K562 (cell line): Measurements from ENCODE around the gene UCHL5. TPM values are rescaled to one million over a fixed set of nuclear protein-coding genes. Genes with fewer than 3 reads are reported as not detected.

Source experiments
- CBFA2T2 ChIP-seq: fragments of 450-650 bp; conservative IDR thresholded peaks from 2 replicates; pipeline ENCODE4 v1.6.1; 2017; ENCODE audit warnings: mild to moderate bottlenecking
- CCNT2 ChIP-seq: IDR thresholded peaks from 2 replicates; pipeline ENCODE4 v1.6.1; 2011; ENCODE audit warnings: borderline replicate concordance, low read depth, mild to moderate bottlenecking, moderate library complexity, mixed read lengths, low read length; ENCODE audit not compliant: insufficient read length; ENCODE audit errors: extremely low read depth
- CREB1 ChIP-seq, 2 experiments: sonication (generic) in 1 of 2; formaldehyde crosslinking in 1 of 2; IDR thresholded peaks; 2 replicates each; pipeline versions ENCODE4 v1.6.1 to v1.8.0; 2012 to 2022; ENCODE audit warnings: inconsistent platforms in 1 of 2, mild to moderate bottlenecking in 1 of 2, missing genetic modification reagents in 1 of 2, moderate library complexity in 1 of 2
- CTBP1 ChIP-seq: fragments of 450-650 bp; IDR thresholded peaks from 2 replicates; pipeline ENCODE4 v1.6.1; 2016; ENCODE audit warnings: borderline replicate concordance
- DACH1 ChIP-seq: fragments of 450-650 bp; IDR thresholded peaks from 2 replicates; pipeline ENCODE4 v1.6.1; 2018; ENCODE audit not compliant: partially characterized antibody
- GABPA ChIP-seq: fragments of 200-800 bp; sonication (Bioruptor generic); conservative IDR thresholded peaks from 2 replicates; pipeline ENCODE4 v1.6.1; 2016; ENCODE audit warnings: low read depth, missing genetic modification characterization, missing compliant biosample characterization
- MBD2 ChIP-seq: sonication (generic); IDR thresholded peaks from 2 replicates; pipeline ENCODE4 v1.6.1; 2016; ENCODE audit warnings: low read depth, borderline replicate concordance
- MTA3 ChIP-seq: fragments of 450-650 bp; formaldehyde crosslinking; IDR thresholded peaks from 2 replicates; pipeline ENCODE4 v1.6.1; 2017; ENCODE audit warnings: mild to moderate bottlenecking, borderline replicate concordance
- MYNN ChIP-seq, 2 experiments: sonication (generic); formaldehyde crosslinking in 1 of 2; IDR thresholded peaks; 2 replicates each; pipeline versions ENCODE4 v1.5.0 to v1.6.1; 2016 to 2020; ENCODE audit warnings: antibody characterized with exemption in 1 of 2, missing genetic modification reagents in 1 of 2
- NRF1 ChIP-seq, 2 experiments: fragments of 450-650 bp; IDR thresholded peaks in 1 of 2; conservative IDR thresholded peaks in 1 of 2; 2 replicates each; pipeline ENCODE4 v1.6.1; 2014; ENCODE audit warnings: mild to moderate bottlenecking in 2 of 2
- PHF20 ChIP-seq: fragments of 450-650 bp; IDR thresholded peaks from 2 replicates; pipeline ENCODE4 v1.6.1; 2018; ENCODE audit not compliant: partially characterized antibody
- PML ChIP-seq: IDR thresholded peaks from 2 replicates; pipeline ENCODE4 v1.6.1; 2012; ENCODE audit warnings: low read length, inconsistent platforms
- PRPF4 ChIP-seq: fragments of 200-400 bp; formaldehyde crosslinking; IDR thresholded peaks from one replicate; pipeline ENCODE4 v1.6.1; 2017; ENCODE audit warnings: low read length, low read depth, mild to moderate bottlenecking; ENCODE audit not compliant: insufficient read depth, poor library complexity, severe bottlenecking
- RB1 ChIP-seq: fragments of 450-650 bp; IDR thresholded peaks from 2 replicates; pipeline ENCODE4 v1.6.1; 2017; ENCODE audit warnings: low read depth, mild to moderate bottlenecking
- SMAD4 ChIP-seq: fragments of 250-450 bp; sonication (Bioruptor Pico); conservative IDR thresholded peaks from 2 replicates; pipeline ENCODE4 v1.8.0; 2021; ENCODE audit warnings: inconsistent platforms, mild to moderate bottlenecking, moderate library complexity
- TBL1XR1 ChIP-seq, 2 experiments: IDR thresholded peaks; 2 replicates each; pipeline ENCODE4 v1.6.1; 2012; ENCODE audit warnings: improper control_type of control experiment in 2 of 2, low read length in 2 of 2, mild to moderate bottlenecking in 1 of 2
- TBP ChIP-seq: optimal IDR thresholded peaks from 2 replicates; pipeline ENCODE3; 2011; ENCODE audit warnings: low read depth, low read length, improper control_type of control experiment
- THRAP3 ChIP-seq: fragments of 450-650 bp; IDR thresholded peaks from 2 replicates; pipeline ENCODE4 v1.6.1; 2016; ENCODE audit warnings: mild to moderate bottlenecking, inconsistent platforms, borderline replicate concordance
- XRCC4 ChIP-seq: IDR thresholded peaks from one replicate; pipeline ENCODE4 v1.6.1; 2011; ENCODE audit not compliant: insufficient read depth, insufficient read length; ENCODE audit errors: extremely low read depth
- ZBED1 ChIP-seq: IDR thresholded peaks from 2 replicates; pipeline ENCODE4 v1.6.1; 2014
- polyA plus RNA-seq, 8 experiments: library from polyadenylated mRNA; depleted of rRNA in 4 of 8; stranded (reverse) in 5 of 8; unstranded in 3 of 8; fragments of >200 nt; fragmentation: Nextera tagmentation in 2 of 8; fragmentation: Illumina TruSeq in 1 of 8; extraction: Ambion mirVana in 2 of 8; extraction: Trizol in 1 of 8; gene quantifications; 2 replicates each; pipeline versions ENCODE4 v1.2.1 to v1.2.3, GENCODE V29; 2011 to 2014; ENCODE audit warnings: inconsistent platforms in 1 of 8, missing spikeins in 1 of 8
- total RNA-seq, 7 experiments: library from RNA; depleted of rRNA in 6 of 7; stranded (reverse); fragments of >200 nt in 6 of 7; fragmentation: Illumina TruSeq in 2 of 7; extraction: Trizol in 2 of 7; gene quantifications; 2 replicates each; pipeline versions ENCODE4 v1.2.1 to v1.2.3, GENCODE V29; 2011 to 2021; ENCODE audit warnings: low replicate concordance in 1 of 7
- TF ChIP-seq, protein P1 (sequence below), 2 experiments: fragments of 450-650 bp; formaldehyde crosslinking in 1 of 2; IDR thresholded peaks; 2 replicates each; pipeline versions ENCODE4 v1.4.0 to v1.6.1; 2014 to 2020; ENCODE audit warnings: mild to moderate bottlenecking in 2 of 2, borderline replicate concordance in 1 of 2, low read depth in 1 of 2

The UCHL5 gene
- total and polyA plus RNA-seq, 9 of the 15 experiments (the other 6 are each of a cell fraction or from before 2014, with no cell fraction given), result 61.0 to 206 (median 122) TPM

DNA sequence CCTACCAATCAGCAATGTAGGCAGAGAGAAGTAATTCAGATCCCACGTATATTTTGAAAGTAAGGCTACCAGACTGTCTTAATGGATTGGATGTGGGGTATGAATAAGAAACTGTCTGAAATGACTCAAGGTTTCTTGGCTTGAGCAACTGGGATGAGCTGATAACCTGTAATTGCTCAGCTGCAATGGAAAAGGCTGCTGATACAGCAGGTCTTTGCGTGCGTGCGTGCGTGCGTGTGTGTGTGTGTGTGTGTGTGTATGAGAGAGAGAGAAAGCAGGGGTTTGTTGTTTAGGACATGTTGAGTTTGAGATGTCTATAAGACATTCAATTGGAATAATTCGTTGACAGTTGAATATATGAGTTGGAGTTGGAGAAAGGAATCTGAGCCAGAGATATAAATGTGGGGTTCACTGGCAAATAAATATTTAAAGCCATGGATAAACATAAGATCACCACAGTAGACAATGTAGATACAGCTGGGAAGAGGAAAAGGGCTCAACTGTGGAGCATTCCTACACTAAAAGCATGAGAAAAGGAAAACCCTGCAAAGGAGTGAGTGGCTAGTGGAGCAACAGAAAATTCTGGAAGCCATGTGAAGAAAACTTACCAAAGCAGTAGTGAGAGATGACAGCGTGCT lies 72.9 kb downstream of the UCHL5 start (continued):
- TF ChIP-seq, protein P1, sequence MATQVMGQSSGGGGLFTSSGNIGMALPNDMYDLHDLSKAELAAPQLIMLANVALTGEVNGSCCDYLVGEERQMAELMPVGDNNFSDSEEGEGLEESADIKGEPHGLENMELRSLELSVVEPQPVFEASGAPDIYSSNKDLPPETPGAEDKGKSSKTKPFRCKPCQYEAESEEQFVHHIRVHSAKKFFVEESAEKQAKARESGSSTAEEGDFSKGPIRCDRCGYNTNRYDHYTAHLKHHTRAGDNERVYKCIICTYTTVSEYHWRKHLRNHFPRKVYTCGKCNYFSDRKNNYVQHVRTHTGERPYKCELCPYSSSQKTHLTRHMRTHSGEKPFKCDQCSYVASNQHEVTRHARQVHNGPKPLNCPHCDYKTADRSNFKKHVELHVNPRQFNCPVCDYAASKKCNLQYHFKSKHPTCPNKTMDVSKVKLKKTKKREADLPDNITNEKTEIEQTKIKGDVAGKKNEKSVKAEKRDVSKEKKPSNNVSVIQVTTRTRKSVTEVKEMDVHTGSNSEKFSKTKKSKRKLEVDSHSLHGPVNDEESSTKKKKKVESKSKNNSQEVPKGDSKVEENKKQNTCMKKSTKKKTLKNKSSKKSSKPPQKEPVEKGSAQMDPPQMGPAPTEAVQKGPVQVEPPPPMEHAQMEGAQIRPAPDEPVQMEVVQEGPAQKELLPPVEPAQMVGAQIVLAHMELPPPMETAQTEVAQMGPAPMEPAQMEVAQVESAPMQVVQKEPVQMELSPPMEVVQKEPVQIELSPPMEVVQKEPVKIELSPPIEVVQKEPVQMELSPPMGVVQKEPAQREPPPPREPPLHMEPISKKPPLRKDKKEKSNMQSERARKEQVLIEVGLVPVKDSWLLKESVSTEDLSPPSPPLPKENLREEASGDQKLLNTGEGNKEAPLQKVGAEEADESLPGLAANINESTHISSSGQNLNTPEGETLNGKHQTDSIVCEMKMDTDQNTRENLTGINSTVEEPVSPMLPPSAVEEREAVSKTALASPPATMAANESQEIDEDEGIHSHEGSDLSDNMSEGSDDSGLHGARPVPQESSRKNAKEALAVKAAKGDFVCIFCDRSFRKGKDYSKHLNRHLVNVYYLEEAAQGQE (IDR thresholded peaks at IDR 0.05; ENCODE audit: borderline replicate concordance), result no peak
- TF ChIP-seq, protein P1 (CRISPR knock-in tag; IDR thresholded peaks at IDR 0.05; ENCODE audit: low read depth), result no peak
- TF ChIP-seq TBP (no peak), XRCC4 (no peak), CTBP1 (peak; percentile 82; the same call in 1 of the 2 replicates), ZBED1 (peak; percentile 74), PML (peak; percentile 92), THRAP3 (peak; percentile 95), SMAD4 (peak; percentile 91), MYNN (IDR thresholded peaks at IDR 0.05) (peak; percentile 87; the same call in 1 of the 2 replicates), MYNN (CRISPR knock-in tag; IDR thresholded peaks at IDR 0.05) (no peak), PHF20 (peak; percentile 23), MTA3 (peak; percentile 85; the same call in 1 of the 2 replicates), CCNT2 (peak; percentile 49), MBD2 (peak; percentile 72), DACH1 (peak; percentile 81), GABPA (tag) (no peak), CBFA2T2 (peak; percentile 98), NRF1 (conservative IDR thresholded peaks at IDR 0.05 in 1 of 2, IDR thresholded peaks at IDR 0.05 in 1 of 2) (peak; percentile 72 to 75), PRPF4 (no peak), TBL1XR1 (IDR thresholded peaks at IDR 0.05; ENCODE audit: low read length in 2 of 2) (no peak), CREB1 (IDR thresholded peaks at IDR 0.05) (peak; percentile 74), CREB1 (CRISPR knock-in tag; IDR thresholded peaks at IDR 0.05) (peak; percentile 74), RB1 (no peak)
